CD14-positive monocyte (primary cell): ENCODE data around the gene CADM2. TPM values are rescaled to one million over a fixed set of nuclear protein-coding genes. Genes with fewer than 3 reads are reported as not detected.

Experiments
- DNase-seq, 3 donors: peaks; one replicate each; pipeline ENCODE4 v3.0.0-alpha.2; 2011 to 2022
- H2AFZ ChIP-seq: 2 replicates; pipeline ENCODE4 v1.6.0; 2012; ENCODE audit warnings: mild to moderate bottlenecking, low read depth, low read length, inconsistent platforms; ENCODE audit not compliant: insufficient read depth, poor library complexity, severe bottlenecking
- H3K27ac ChIP-seq, 2 donors: 1 replicate in 1 of 2; 2 replicates in 1 of 2; pipeline ENCODE4 v1.5.1; 2012 to 2013; ENCODE audit warnings: low read length in 2 of 2, control low read depth in 1 of 2, inconsistent platforms in 1 of 2, low read depth in 1 of 2, mild to moderate bottlenecking in 1 of 2
- H3K27me3 ChIP-seq, 2 donors: one replicate each; pipeline versions ENCODE4 v1.6.0 to v1.6.1; 2011 to 2013; ENCODE audit warnings: low read length in 2 of 2; ENCODE audit not compliant: control insufficient read depth in 2 of 2, insufficient read depth in 2 of 2
- H3K36me3 ChIP-seq, 2 donors: replicated peaks in 1 of 2; 1 replicate in 1 of 2; 2 replicates in 1 of 2; pipeline versions ENCODE4 v1.5.1 to v1.6.1; 2012 to 2013; ENCODE audit warnings: low read length in 2 of 2, control low read depth in 1 of 2, inconsistent platforms in 1 of 2, mild to moderate bottlenecking in 1 of 2; ENCODE audit not compliant: insufficient read depth in 2 of 2, control insufficient read depth in 1 of 2
- H3K4me1 ChIP-seq, 2 donors: 1 replicate in 1 of 2; 2 replicates in 1 of 2; pipeline versions ENCODE4 v1.5.1 to v1.6.1; 2012 to 2013; ENCODE audit warnings: low read length in 2 of 2, control low read depth in 1 of 2, inconsistent platforms in 1 of 2, mild to moderate bottlenecking in 1 of 2, moderate library complexity in 1 of 2; ENCODE audit not compliant: insufficient read depth in 2 of 2, control insufficient read depth in 1 of 2
- H3K4me2 ChIP-seq: replicated peaks from 2 replicates; pipeline ENCODE3; 2012; ENCODE audit warnings: low read length, moderate library complexity, mild to moderate bottlenecking; ENCODE audit not compliant: poor library complexity, severe bottlenecking; ENCODE audit errors: extremely low read depth
- H3K4me3 ChIP-seq, 3 experiments: fragments of 200-600 bp in 1 of 3; sonication (generic) in 1 of 3; replicated peaks in 1 of 3; 1 replicate in 2 of 3; 2 replicates in 1 of 3; pipeline ENCODE4 v1.5.1; 2011 to 2013; ENCODE audit warnings: low read length in 3 of 3, mild to moderate bottlenecking in 3 of 3, control low read depth in 2 of 3, low read depth in 2 of 3, inconsistent platforms in 1 of 3, moderate library complexity in 1 of 3
- H3K79me2 ChIP-seq: 2 replicates; pipeline ENCODE4 v1.6.0; 2012; ENCODE audit warnings: mild to moderate bottlenecking, control low read depth, inconsistent platforms, low read length, moderate library complexity; ENCODE audit not compliant: insufficient read depth
- H3K9ac ChIP-seq: 2 replicates; pipeline ENCODE4 v1.6.0; 2017; ENCODE audit warnings: low read length, mild to moderate bottlenecking; ENCODE audit not compliant: insufficient read depth, poor library complexity, severe bottlenecking
- H3K9me3 ChIP-seq, 2 donors: replicated peaks in 1 of 2; 1 replicate in 1 of 2; 2 replicates in 1 of 2; pipeline versions ENCODE4 v1.5.1 to v1.6.1; 2012 to 2013; ENCODE audit warnings: low read length in 2 of 2, control low read depth in 1 of 2; ENCODE audit not compliant: control insufficient read depth in 1 of 2, insufficient read depth in 1 of 2
- H4K20me1 ChIP-seq: 2 replicates; pipeline ENCODE4 v1.6.0; 2012; ENCODE audit warnings: mild to moderate bottlenecking, low read length, control low read depth, moderate library complexity; ENCODE audit not compliant: insufficient read depth
- H3K27ac Mint-ChIP-seq, 7 donors: one replicate each; pipeline ENCODE4 v1.8.0; 2020; ENCODE audit warnings: mild to moderate bottlenecking in 7 of 7, mixed read lengths in 7 of 7, moderate library complexity in 6 of 7, inconsistent platforms in 2 of 7
- H3K27me3 Mint-ChIP-seq, 3 donors: one replicate each; pipeline ENCODE4 v1.8.0; 2021 to 2022; ENCODE audit warnings: low read depth in 3 of 3, mild to moderate bottlenecking in 3 of 3, mixed read lengths in 3 of 3, moderate library complexity in 3 of 3, inconsistent platforms in 1 of 3
- H3K36me3 Mint-ChIP-seq, 2 donors: one replicate each; pipeline ENCODE4 v1.8.0; 2020; ENCODE audit warnings: mixed read lengths in 2 of 2, inconsistent platforms in 1 of 2, mild to moderate bottlenecking in 1 of 2
- H3K4me1 Mint-ChIP-seq: one replicate; pipeline ENCODE4 v1.8.0; 2020; ENCODE audit warnings: mild to moderate bottlenecking, mixed read lengths
- H3K4me3 Mint-ChIP-seq, 2 donors: one replicate each; pipeline ENCODE4 v1.8.0; 2020; ENCODE audit warnings: mild to moderate bottlenecking in 2 of 2, mixed read lengths in 2 of 2, moderate library complexity in 1 of 2
- H3K9me3 Mint-ChIP-seq, 7 donors: one replicate each; pipeline ENCODE4 v1.8.0; 2020 to 2022; ENCODE audit warnings: mixed read lengths in 7 of 7, mild to moderate bottlenecking in 6 of 7, moderate library complexity in 6 of 7, inconsistent platforms in 2 of 7
- CTCF ChIP-seq: fragments of 200-600 bp; IDR thresholded peaks from one replicate; pipeline ENCODE4 v1.8.0; 2022; ENCODE audit warnings: antibody characterized with exemption, mild to moderate bottlenecking
- WGBS: methylation state at CpG from one replicate; pipeline ENCODE4 v1.1.5; 2013; ENCODE audit warnings: missing lambda C conversion rate; ENCODE audit not compliant: insufficient coverage; 5-methylcytosine and 5-hydroxymethylcytosine counted together
- intact Hi-C, 2 donors: fragments of 100-400 bp; cut with micrococcal nuclease; formaldehyde crosslinking; loops; one replicate each; pipeline versions ENCODE4 v1.15.0 to v1.15.1; 2023
- polyA plus RNA-seq, 3 donors: library from polyadenylated mRNA; depleted of rRNA in 1 of 3; unstranded in 2 of 3; stranded (reverse) in 1 of 3; fragments of 300-500 nt in 2 of 3; fragments of >200 nt in 1 of 3; fragmentation: Illumina TruSeq in 2 of 3; gene quantifications; 1 replicate in 2 of 3; 2 replicates in 1 of 3; pipeline ENCODE4 v1.2.3, GENCODE V29; 2012 to 2021

The CADM2 gene
- polyA plus RNA-seq, 3 donors: not detected

- no peaks in the 10 kb centered on the region for H3K9me3 ChIP-seq
- H3K9ac ChIP-seq: no peak overlapping the region
- Mint-ChIP-seq H3K9me3 (peaks cover 0 to 4% (median 1%) of the 10 kb centered on the region in 7 donors), H3K27ac (no peak overlapping the region), H3K27me3 (no peaks in the 10 kb centered on the region), H3K36me3 (no peaks in the 10 kb centered on the region), H3K4me3 (no peak overlapping the region), H3K4me1 (no peaks in the 10 kb centered on the region)
- no peak for DNase-seq
- no peak overlapping the region for H3K4me2 ChIP-seq
- H3K27ac ChIP-seq: no peak overlapping the region
- no peaks in the 10 kb centered on the region for H3K4me1 ChIP-seq
- no peaks in the 10 kb centered on the region for H3K79me2 ChIP-seq
- H3K27me3 ChIP-seq: no peaks in the 10 kb centered on the region
- H3K4me3 ChIP-seq: no peak overlapping the region
- H2AFZ ChIP-seq: no peak overlapping the region
- intact Hi-C loops: no loop called here
- H4K20me1 ChIP-seq: no peaks in the 10 kb centered on the region
- WGBS: 95% methylated on average over 3 of the region's 5 CpGs
- H3K36me3 ChIP-seq: no peaks in the 10 kb centered on the region
- TF ChIP-seq CTCF: no peak
Observed at GRCh38 chr3:85020828-85021227, 62.0 kb downstream of the CADM2 start.

GRCh38 chr3:85030052-85030451 lies 71.3 kb downstream of the CADM2 start:
- H3K9ac ChIP-seq: no peak overlapping the region
- Mint-ChIP-seq H3K36me3 (no peaks in the 10 kb centered on the region), H3K9me3 (peaks cover 0 to 3% (median 3%) of the 10 kb centered on the region in 7 donors), H3K27ac (no peak overlapping the region), H3K27me3 (no peaks in the 10 kb centered on the region), H3K4me1 (no peaks in the 10 kb centered on the region), H3K4me3 (no peak overlapping the region)
- H3K27ac ChIP-seq: no peak overlapping the region
- H2AFZ ChIP-seq: no peak overlapping the region
- no peak overlapping the region for H3K4me2 ChIP-seq
- H3K4me3 ChIP-seq: no peak overlapping the region
- H3K27me3 ChIP-seq: no peaks in the 10 kb centered on the region
- intact Hi-C loops: no loop called here
- no peaks in the 10 kb centered on the region for H3K79me2 ChIP-seq
- no peak for DNase-seq
- WGBS: 88% methylated on average over 7 of the region's 7 CpGs
- peaks cover 0 to 4% of the 10 kb centered on the region in 2 donors for H3K9me3 ChIP-seq
- H3K36me3 ChIP-seq: no peaks in the 10 kb centered on the region
- no peak for TF ChIP-seq CTCF
- H3K4me1 ChIP-seq: no peaks in the 10 kb centered on the region
- no peaks in the 10 kb centered on the region for H4K20me1 ChIP-seq
